ENCODE data around the gene C11orf42. TPM values are rescaled to one million over a fixed set of nuclear protein-coding genes. Genes with fewer than 3 reads are reported as not detected.

Gene C11orf42
- total RNA-seq, 4 donors from 2014 or later: not detected

DNA sequence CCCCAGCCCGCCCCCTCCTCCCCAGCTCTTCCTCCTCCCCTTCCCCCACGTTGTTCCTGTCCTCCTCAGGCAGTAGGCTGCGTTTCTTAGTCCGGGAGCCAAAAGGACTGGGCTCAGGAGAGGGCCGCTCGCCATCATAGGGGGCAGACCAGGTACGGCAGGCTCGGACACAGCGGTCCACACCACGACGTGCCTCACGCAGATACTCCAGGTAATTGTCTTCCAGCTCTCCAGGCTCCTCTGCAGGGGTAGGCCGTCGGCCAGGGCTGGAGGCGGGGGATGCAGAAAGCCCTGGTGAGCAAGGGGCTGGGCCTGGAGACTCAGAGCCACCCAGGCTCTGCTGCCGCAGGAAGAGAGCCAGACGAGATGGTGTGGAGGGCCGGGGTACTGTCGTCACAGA, 12.4 kb downstream of the C11orf42 start:
- intact Hi-C loops (cut with DNase I): no loop called here
- Histone ChIP-seq H3K27me3 (no peaks in the 10 kb centered on the region), H3K4me1 (no peaks in the 10 kb centered on the region), H3K36me3 (peaks cover 51 to 62% of the 10 kb centered on the region in 2 donors), H3K4me3 (replicated peaks in 1 of 3) (no peak overlapping the region), H3K27ac (no peak overlapping the region), H3K9me3 (no peaks in the 10 kb centered on the region)
- no peak for TF ChIP-seq POLR2A (IDR thresholded peaks at IDR 0.05)
- TF ChIP-seq, protein P1, sequence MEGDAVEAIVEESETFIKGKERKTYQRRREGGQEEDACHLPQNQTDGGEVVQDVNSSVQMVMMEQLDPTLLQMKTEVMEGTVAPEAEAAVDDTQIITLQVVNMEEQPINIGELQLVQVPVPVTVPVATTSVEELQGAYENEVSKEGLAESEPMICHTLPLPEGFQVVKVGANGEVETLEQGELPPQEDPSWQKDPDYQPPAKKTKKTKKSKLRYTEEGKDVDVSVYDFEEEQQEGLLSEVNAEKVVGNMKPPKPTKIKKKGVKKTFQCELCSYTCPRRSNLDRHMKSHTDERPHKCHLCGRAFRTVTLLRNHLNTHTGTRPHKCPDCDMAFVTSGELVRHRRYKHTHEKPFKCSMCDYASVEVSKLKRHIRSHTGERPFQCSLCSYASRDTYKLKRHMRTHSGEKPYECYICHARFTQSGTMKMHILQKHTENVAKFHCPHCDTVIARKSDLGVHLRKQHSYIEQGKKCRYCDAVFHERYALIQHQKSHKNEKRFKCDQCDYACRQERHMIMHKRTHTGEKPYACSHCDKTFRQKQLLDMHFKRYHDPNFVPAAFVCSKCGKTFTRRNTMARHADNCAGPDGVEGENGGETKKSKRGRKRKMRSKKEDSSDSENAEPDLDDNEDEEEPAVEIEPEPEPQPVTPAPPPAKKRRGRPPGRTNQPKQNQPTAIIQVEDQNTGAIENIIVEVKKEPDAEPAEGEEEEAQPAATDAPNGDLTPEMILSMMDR (IDR thresholded peaks at IDR 0.05): no peak
- WGBS, 2 donors: 87 to 90% methylated on average over 19 of the region's 19 CpGs
- no peak for DNase-seq

DNA sequence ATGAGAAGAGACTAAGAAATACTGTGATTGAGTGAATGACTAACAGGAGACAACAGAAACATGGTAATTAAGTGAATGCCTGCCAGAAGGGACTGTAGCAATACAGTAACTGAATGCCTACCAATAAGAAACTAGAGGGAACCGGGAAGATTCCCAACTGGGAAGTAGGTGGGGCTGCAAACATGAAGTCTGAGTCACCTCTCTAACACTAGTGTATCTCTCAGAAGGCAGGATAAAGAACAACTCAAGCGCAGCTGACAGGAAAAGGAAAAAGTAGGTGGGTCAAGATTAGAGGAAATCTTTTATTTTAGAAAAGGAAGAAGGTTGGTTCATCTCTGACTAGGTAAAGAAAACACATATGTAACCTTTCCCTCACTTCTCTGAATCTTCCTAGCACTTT, 14.0 kb downstream of the C11orf42 start:
- no peak for TF ChIP-seq POLR2A (IDR thresholded peaks at IDR 0.05)
- TF ChIP-seq, protein P1 (IDR thresholded peaks at IDR 0.05): no peak

DNA sequence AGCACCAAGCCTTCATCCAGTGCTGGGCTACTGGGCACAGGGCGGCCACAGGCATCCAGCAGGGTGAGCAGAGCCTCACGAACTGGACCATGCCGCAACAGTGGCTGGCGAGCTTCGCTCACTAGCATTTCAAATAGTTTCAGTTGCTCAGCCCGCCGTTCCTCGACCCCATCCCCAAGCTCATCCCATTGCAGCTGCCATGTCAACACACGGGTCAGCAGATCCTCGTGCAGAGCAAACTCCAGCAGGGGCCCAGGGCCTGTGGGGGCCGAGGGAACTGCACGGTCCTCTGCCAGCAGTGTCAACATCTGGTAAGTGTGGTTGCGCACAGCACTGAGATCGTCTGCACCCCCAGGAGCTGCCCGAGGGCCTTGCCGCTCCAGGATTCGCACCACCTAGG, 18.5 kb downstream of the C11orf42 start:
- no peak overlapping the region for H3K4me3 ChIP-seq (replicated peaks in 1 of 3)
- peaks cover 30 to 39% of the 10 kb centered on the region in 2 donors for H3K36me3 ChIP-seq
- no peak overlapping the region for H3K27ac ChIP-seq
- no peak for DNase-seq
- H3K27me3 ChIP-seq: no peaks in the 10 kb centered on the region
- intact Hi-C loops (cut with DNase I): no loop called here
- no peaks in the 10 kb centered on the region for H3K9me3 ChIP-seq
- 93 to 95% methylated on average over 15 to 17 of the region's 17 CpGs for WGBS, 2 donors
- TF ChIP-seq, protein P1 (IDR thresholded peaks at IDR 0.05): no peak
- TF ChIP-seq POLR2A (IDR thresholded peaks at IDR 0.05): no peak
- H3K4me1 ChIP-seq: no peaks in the 10 kb centered on the region

More for the DNA sequence above, 14.0 kb downstream of the C11orf42 start:
- no peaks in the 10 kb centered on the region for H3K4me1 ChIP-seq
- H3K27ac ChIP-seq: peak overlapping the region in 2 of 3 donors; percentile 15 to 27
- no peak for DNase-seq
- H3K36me3 ChIP-seq: peaks cover 63 to 65% of the 10 kb centered on the region in 2 donors
- 68 to 73% methylated on average over 2 of the region's 2 CpGs for WGBS, 2 donors
- intact Hi-C loops (cut with DNase I): no loop called here
- no peaks in the 10 kb centered on the region for H3K27me3 ChIP-seq
- no peak overlapping the region for H3K4me3 ChIP-seq (replicated peaks in 1 of 3)
- H3K9me3 ChIP-seq: no peaks in the 10 kb centered on the region

DNA sequence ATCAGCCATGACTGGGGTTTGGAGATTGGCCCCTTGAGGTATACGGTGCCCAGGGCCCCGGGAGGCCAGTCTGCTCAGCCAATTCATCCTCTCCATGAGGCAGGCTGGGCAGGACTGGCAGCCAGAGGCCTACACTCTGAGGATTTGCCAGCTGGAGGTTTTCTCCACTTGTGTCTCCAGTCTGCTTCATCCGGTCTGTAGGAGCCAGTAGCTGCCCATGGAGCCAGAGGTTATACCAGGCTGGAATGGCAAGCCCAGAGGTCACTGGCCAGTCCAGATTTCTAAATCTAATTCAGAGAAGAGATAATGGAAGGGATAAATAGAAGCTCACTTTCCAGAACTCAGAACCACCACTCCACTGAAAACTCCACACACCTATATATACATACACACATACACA, 19.1 kb downstream of the C11orf42 start:
- no peak overlapping the region for H3K27ac ChIP-seq
- H3K4me1 ChIP-seq: no peaks in the 10 kb centered on the region
- intact Hi-C loops (cut with DNase I): no loop called here
- WGBS, 2 donors: 90 to 91% methylated on average over 3 of the region's 3 CpGs
- H3K27me3 ChIP-seq: no peaks in the 10 kb centered on the region
- no peak overlapping the region for H3K4me3 ChIP-seq (replicated peaks in 1 of 3)
- peaks cover 26 to 35% of the 10 kb centered on the region in 2 donors for H3K36me3 ChIP-seq
- DNase-seq: no peak
- no peaks in the 10 kb centered on the region for H3K9me3 ChIP-seq
- TF ChIP-seq, protein P1 (IDR thresholded peaks at IDR 0.05): no peak
- no peak for TF ChIP-seq POLR2A (IDR thresholded peaks at IDR 0.05)

DNA sequence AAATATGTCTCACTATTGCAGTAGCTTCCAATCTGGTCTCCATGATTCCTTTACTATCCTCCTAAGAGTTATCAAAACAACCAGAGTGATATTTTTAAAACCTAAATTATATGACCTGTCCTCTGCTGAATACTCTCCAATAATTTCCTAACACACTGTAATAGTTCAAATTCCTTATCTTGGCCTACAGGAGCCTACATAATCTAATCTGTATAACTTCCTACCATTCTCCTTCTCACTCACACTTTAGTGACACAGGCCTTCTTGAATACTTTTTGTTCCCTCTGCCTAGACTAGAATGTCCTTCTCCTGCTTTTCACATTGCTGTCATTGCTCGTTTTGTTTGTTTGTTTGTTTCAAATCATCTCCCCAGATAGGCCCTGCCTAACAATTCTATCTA, 19.7 kb downstream of the C11orf42 start:
- no peak for DNase-seq
- TF ChIP-seq, protein P1 (IDR thresholded peaks at IDR 0.05): no peak
- no peak for TF ChIP-seq POLR2A (IDR thresholded peaks at IDR 0.05)
- Histone ChIP-seq H3K27me3 (no peaks in the 10 kb centered on the region), H3K27ac (no peak overlapping the region), H3K36me3 (peaks cover 26 to 31% of the 10 kb centered on the region in 2 donors), H3K9me3 (no peaks in the 10 kb centered on the region), H3K4me1 (no peaks in the 10 kb centered on the region), H3K4me3 (replicated peaks in 1 of 3) (no peak overlapping the region)
- 64 to 75% methylated on average over 1 of the region's 1 CpG for WGBS, 2 donors
- intact Hi-C loops (cut with DNase I): no loop called here
